ENCODE data around the gene ZCWPW1. TPM values are rescaled to one million over a fixed set of nuclear protein-coding genes. Genes with fewer than 3 reads are reported as not detected.
A peak's percentile ranks its signal among the peaks of the same experiment; 100 is the strongest.

The ZCWPW1 gene
- total and polyA plus RNA-seq, 2 of the 8 experiments (the other 6 are each of a cell fraction or from before 2014, with no cell fraction given) = 0.51 to 1.4 TPM

DNA sequence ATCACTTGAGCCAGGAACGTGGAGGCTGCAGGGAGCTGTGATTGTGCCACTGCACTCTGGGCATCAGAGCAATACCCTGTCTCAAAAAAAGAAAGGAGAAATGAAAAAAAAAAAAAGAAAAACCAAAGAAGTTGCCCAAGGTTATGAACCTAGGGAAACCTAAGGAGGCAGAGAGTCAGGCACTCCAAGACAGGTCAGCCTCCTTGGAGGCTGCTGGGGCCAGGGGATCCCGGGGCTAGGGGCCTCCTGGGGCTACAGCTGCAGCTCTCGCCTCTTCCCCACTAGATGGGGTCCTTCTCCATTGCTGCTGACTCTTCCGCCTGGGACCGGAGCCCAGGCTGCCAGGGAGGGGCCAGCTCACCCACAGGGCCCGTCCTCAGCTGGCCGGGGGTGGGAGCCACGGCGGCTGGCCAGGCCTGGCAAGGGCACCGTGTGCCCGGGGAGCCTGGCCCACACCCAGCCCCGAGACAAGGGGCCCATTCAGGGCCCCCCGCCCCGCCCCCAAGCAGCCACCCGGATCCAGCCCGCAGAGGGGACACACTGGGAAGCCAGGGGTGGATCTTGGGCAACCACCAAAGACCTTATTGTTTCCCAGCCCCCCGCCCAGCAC, 37.3 kb upstream of the ZCWPW1 start (continued):
- TF ChIP-seq SUZ12 (IDR thresholded peaks at IDR 0.05; ENCODE audit: low read length) (no peak), MAFK (IDR thresholded peaks at IDR 0.05; ENCODE audit: low read depth, low read length) (no peak), ASH2L (IDR thresholded peaks at IDR 0.05; ENCODE audit: low read length) (no peak), SIN3A (conservative IDR thresholded peaks at IDR 0.05 in 1 of 2, IDR thresholded peaks at IDR 0.05 in 1 of 2; ENCODE audit: low read depth in 1 of 2, low read length in 2 of 2) (no peak), HDAC2 (IDR thresholded peaks at IDR 0.05; ENCODE audit: borderline replicate concordance in 1 of 2, low read depth in 2 of 2, low read length in 2 of 2) (0 out of 4 replicates have a peak, but pooled peaks of 1 of the 2 experiments have one; percentile 19), BCL11A (IDR thresholded peaks at IDR 0.05; ENCODE audit: low read depth in 2 of 2, low read length in 2 of 2) (no peak), KDM4A (IDR thresholded peaks at IDR 0.05; ENCODE audit: low read depth, low read length, severe bottlenecking) (no peak), TEAD4 (IDR thresholded peaks at IDR 0.05; ENCODE audit: low read depth, low read length) (no peak), CEBPB (IDR thresholded peaks at IDR 0.05; ENCODE audit: low read depth, low read length) (no peak), CBX5 (IDR thresholded peaks at IDR 0.05; ENCODE audit: low read depth, low read length) (no peak), NANOG (IDR thresholded peaks at IDR 0.05; ENCODE audit: insufficient read depth, low read depth, low read length, poor library complexity, severe bottlenecking) (no peak), TCF12 (IDR thresholded peaks at IDR 0.05; ENCODE audit: low read depth, low read length) (0 out of 2 replicates have a peak, but pooled peaks have one; percentile 43), EZH2 (IDR thresholded peaks at IDR 0.05; ENCODE audit: low read depth, low read length, severe bottlenecking) (no peak), USF2 (IDR thresholded peaks at IDR 0.05; ENCODE audit: low read length) (no peak), TAF1 (IDR thresholded peaks at IDR 0.05; ENCODE audit: low read depth, low read length) (no peak), YY1 (IDR thresholded peaks at IDR 0.05; ENCODE audit: low read depth, low read length) (0 out of 2 replicates have a peak, but pooled peaks have one; percentile 9), POLR2AphosphoS5 (IDR thresholded peaks at IDR 0.05; ENCODE audit: low read depth, low read length) (no peak), BRCA1 (IDR thresholded peaks at IDR 0.05; ENCODE audit: low read depth, low read length) (no peak), TBP (IDR thresholded peaks at IDR 0.05; ENCODE audit: low read depth, low read length) (no peak), RBBP5 (IDR thresholded peaks at IDR 0.05; ENCODE audit: borderline replicate concordance, low read depth, low read length) (no peak), CTBP2 (IDR thresholded peaks at IDR 0.05; ENCODE audit: borderline replicate concordance, insufficient read depth, insufficient read length, low read length) (no peak), EGR1 (IDR thresholded peaks at IDR 0.05; ENCODE audit: borderline replicate concordance, low read depth, low read length) (no peak), ZNF274 (IDR thresholded peaks at IDR 0.05; ENCODE audit: borderline replicate concordance, extremely low read depth, low read length) (no peak), CHD1 (IDR thresholded peaks at IDR 0.05; ENCODE audit: low read depth, low read length) (no peak), SP4 (IDR thresholded peaks at IDR 0.05; ENCODE audit: low read length) (no peak)
